GM23248 (cell line): ENCODE measurements around the gene PRSS36. TPM values are rescaled to one million over a fixed set of nuclear protein-coding genes. Genes with fewer than 3 reads are reported as not detected.

Experiments
- DNase-seq: peaks from one replicate; pipeline ENCODE4 v3.0.0-alpha.2; 2015
- H2AFZ ChIP-seq: fragments of 200-600 bp; sonication (generic); 2 replicates; pipeline ENCODE4 v1.6.1; 2016; ENCODE audit warnings: antibody characterized with exemption
- H3F3A ChIP-seq: fragments of 200-600 bp; sonication (generic); 2 replicates; pipeline ENCODE4 v1.6.1; 2016; ENCODE audit warnings: mild to moderate bottlenecking, antibody characterized with exemption, mixed run types; ENCODE audit not compliant: insufficient read depth
- H3K27ac ChIP-seq: fragments of 200-600 bp; sonication (generic); 2 replicates; pipeline ENCODE4 v1.5.1; 2016; ENCODE audit warnings: mild to moderate bottlenecking
- H3K27me3 ChIP-seq: fragments of 200-600 bp; sonication (generic); replicated peaks from 2 replicates; pipeline ENCODE4 v1.6.1; 2016; ENCODE audit warnings: mild to moderate bottlenecking; ENCODE audit not compliant: insufficient read depth
- H3K36me3 ChIP-seq: fragments of 200-600 bp; sonication (generic); 2 replicates; pipeline ENCODE4 v1.6.1; 2016; ENCODE audit warnings: low read depth, mild to moderate bottlenecking
- H3K4me1 ChIP-seq: fragments of 200-600 bp; sonication (generic); 2 replicates; pipeline ENCODE4 v1.6.1; 2016; ENCODE audit warnings: mild to moderate bottlenecking; ENCODE audit not compliant: insufficient read depth
- H3K4me2 ChIP-seq: fragments of 200-600 bp; sonication (generic); one replicate; pipeline ENCODE4 v1.6.1; 2016; ENCODE audit warnings: mild to moderate bottlenecking; ENCODE audit not compliant: unreplicated experiment
- H3K4me3 ChIP-seq: fragments of 200-600 bp; sonication (generic); 2 replicates; pipeline ENCODE4 v1.5.1; 2016; ENCODE audit warnings: mild to moderate bottlenecking
- H3K79me2 ChIP-seq: fragments of 200-600 bp; sonication (generic); 2 replicates; pipeline ENCODE4 v1.6.1; 2016; ENCODE audit warnings: mild to moderate bottlenecking; ENCODE audit not compliant: insufficient read depth
- H3K9ac ChIP-seq: fragments of 200-600 bp; sonication (generic); 2 replicates; pipeline ENCODE4 v1.6.1; 2016; ENCODE audit warnings: mild to moderate bottlenecking
- H3K9me2 ChIP-seq: fragments of 200-600 bp; sonication (generic); 2 replicates; pipeline ENCODE4 v1.6.1; 2016; ENCODE audit warnings: mixed run types, mild to moderate bottlenecking, moderate library complexity; ENCODE audit not compliant: insufficient read depth
- H3K9me3 ChIP-seq: fragments of 200-600 bp; sonication (generic); one replicate; pipeline ENCODE4 v1.6.1; 2017; ENCODE audit warnings: low read depth
- H4K20me1 ChIP-seq: fragments of 200-600 bp; sonication (generic); 2 replicates; pipeline ENCODE4 v1.6.0; 2016; ENCODE audit not compliant: insufficient read depth
- EZH2 ChIP-seq: fragments of 200-600 bp; sonication (generic); IDR thresholded peaks from 2 replicates; pipeline ENCODE4 v1.6.1; 2018; ENCODE audit warnings: antibody characterized with exemption, mild to moderate bottlenecking; ENCODE audit not compliant: insufficient read depth, poor library complexity, severe bottlenecking
- EZH2phosphoT487 ChIP-seq: fragments of 200-600 bp; sonication (generic); IDR thresholded peaks from 2 replicates; pipeline ENCODE4 v1.6.1; 2018; ENCODE audit warnings: antibody characterized with exemption, moderate library complexity, mild to moderate bottlenecking, low read depth; ENCODE audit not compliant: insufficient read depth
- WGBS, 2 experiments: methylation state at CpG; one replicate each; pipeline ENCODE4 v1.1.6; 2015 to 2017; ENCODE audit warnings: low lambda C conversion rate in 2 of 2, low coverage in 1 of 2; ENCODE audit errors: missing lambda C conversion rate in 2 of 2; 5-methylcytosine and 5-hydroxymethylcytosine counted together
- in situ Hi-C: fragments of 300-500 bp; cut with MboI; formaldehyde crosslinking; loops from 2 replicates; pipeline ENCODE4 v1.15.0; 2020
- polyA plus RNA-seq: library from polyadenylated mRNA; unstranded; fragments of >200 nt; fragmentation: Nextera tagmentation; extraction: Ambion mirVana; gene quantifications from 2 replicates; pipeline ENCODE4 v1.2.1, GENCODE V29; 2016
- total RNA-seq: library from RNA; depleted of rRNA; stranded (reverse); fragments of >200 nt; shearing (Covaris generic); gene quantifications from 2 replicates; pipeline ENCODE4 v1.2.3, GENCODE V29; 2014

PRSS36 gene
- total and polyA plus RNA-seq, 2 experiments from 2014 or later: 2.2 TPM; not detected in 1

- WGBS, 2 experiments: 91 to 96% methylated on average over 24 to 26 of the region's 26 CpGs
- H3K9me3 ChIP-seq: no peaks in the 10 kb centered on the region
These were observed 39.5 kb downstream of the PRSS36 start for GRCh38 chr16:31110106-31111034.

GRCh38 chr16:31109622-31110021 lies 40.2 kb downstream of the PRSS36 start:
- Histone ChIP-seq H3K36me3 (peaks cover 16% of the 10 kb centered on the region; the same call in 1 of the 2 replicates), H3K4me1 (0 out of 2 replicates have a peak, but pooled peaks cover 6% of the 10 kb centered on the region), H3K79me2 (peaks cover 24% of the 10 kb centered on the region), H3K4me3 (peak overlapping the region; percentile 81), H3K4me2 (peak overlapping the region; percentile 51), H3K9me3 (no peaks in the 10 kb centered on the region), H3K9me2 (no peaks in the 10 kb centered on the region), H3K27me3 (no peaks in the 10 kb centered on the region), H3K27ac (no peak overlapping the region), H3F3A (peaks cover 14% of the 10 kb centered on the region; the same call in 1 of the 2 replicates), H2AFZ (no peak overlapping the region), H3K9ac (0 out of 2 replicates have a peak overlapping the region, but pooled peaks have one; percentile 90), H4K20me1 (no peaks in the 10 kb centered on the region)
- TF ChIP-seq EZH2phosphoT487: no peak
- TF ChIP-seq EZH2: no peak
- no peak for DNase-seq
- in situ Hi-C loops: no loop called here
- WGBS, 2 experiments: 92 to 93% methylated on average over 12 of the region's 12 CpGs

More at GRCh38 chr16:31110106-31111034, 39.5 kb downstream of the PRSS36 start:
- in situ Hi-C loops: no loop called here
- Histone ChIP-seq H3K4me2 (no peak overlapping the region), H3K27me3 (no peaks in the 10 kb centered on the region), H2AFZ (no peak overlapping the region), H3K27ac (no peak overlapping the region), H3K9ac (0 out of 2 replicates have a peak overlapping the region, but pooled peaks have one; percentile 90), H4K20me1 (no peaks in the 10 kb centered on the region), H3K4me3 (no peak overlapping the region), H3K36me3 (peaks cover 16% of the 10 kb centered on the region; the same call in 1 of the 2 replicates), H3K4me1 (0 out of 2 replicates have a peak, but pooled peaks cover 6% of the 10 kb centered on the region), H3K9me2 (no peaks in the 10 kb centered on the region), H3F3A (peaks cover 14% of the 10 kb centered on the region; the same call in 1 of the 2 replicates), H3K79me2 (peaks cover 24% of the 10 kb centered on the region)
- TF ChIP-seq EZH2phosphoT487 (no peak), EZH2 (no peak)
- no peak for DNase-seq

GRCh38 chr16:31108794-31109558 lies 40.9 kb downstream of the PRSS36 start:
- Histone ChIP-seq H3K27me3 (no peaks in the 10 kb centered on the region), H3K4me1 (0 out of 2 replicates have a peak, but pooled peaks cover 6% of the 10 kb centered on the region), H3K9me3 (no peaks in the 10 kb centered on the region), H3K27ac (no peak overlapping the region), H3K4me2 (peak overlapping the region; percentile 51), H3F3A (peaks cover 14% of the 10 kb centered on the region; the same call in 1 of the 2 replicates), H3K36me3 (peaks cover 16% of the 10 kb centered on the region; the same call in 1 of the 2 replicates), H3K9ac (peak overlapping the region; percentile 90), H3K9me2 (no peaks in the 10 kb centered on the region), H3K79me2 (peaks cover 24% of the 10 kb centered on the region), H2AFZ (peak overlapping the region; percentile 84), H3K4me3 (peak overlapping the region; percentile 81), H4K20me1 (no peaks in the 10 kb centered on the region)
- 45 to 51% methylated on average over 44 to 50 of the region's 57 CpGs for WGBS, 2 experiments
- TF ChIP-seq EZH2: no peak
- TF ChIP-seq EZH2phosphoT487: no peak
- in situ Hi-C loops: no loop called here
- DNase-seq: peak; percentile 46
